ENCODE results near the gene TSNAX. TPM values are rescaled to one million over a fixed set of nuclear protein-coding genes. Genes with fewer than 3 reads are reported as not detected.

Gene TSNAX
- polyA plus RNA-seq, 1 of the 3 experiments (the other 2 are of a cell fraction): 15.7 TPM

DNA sequence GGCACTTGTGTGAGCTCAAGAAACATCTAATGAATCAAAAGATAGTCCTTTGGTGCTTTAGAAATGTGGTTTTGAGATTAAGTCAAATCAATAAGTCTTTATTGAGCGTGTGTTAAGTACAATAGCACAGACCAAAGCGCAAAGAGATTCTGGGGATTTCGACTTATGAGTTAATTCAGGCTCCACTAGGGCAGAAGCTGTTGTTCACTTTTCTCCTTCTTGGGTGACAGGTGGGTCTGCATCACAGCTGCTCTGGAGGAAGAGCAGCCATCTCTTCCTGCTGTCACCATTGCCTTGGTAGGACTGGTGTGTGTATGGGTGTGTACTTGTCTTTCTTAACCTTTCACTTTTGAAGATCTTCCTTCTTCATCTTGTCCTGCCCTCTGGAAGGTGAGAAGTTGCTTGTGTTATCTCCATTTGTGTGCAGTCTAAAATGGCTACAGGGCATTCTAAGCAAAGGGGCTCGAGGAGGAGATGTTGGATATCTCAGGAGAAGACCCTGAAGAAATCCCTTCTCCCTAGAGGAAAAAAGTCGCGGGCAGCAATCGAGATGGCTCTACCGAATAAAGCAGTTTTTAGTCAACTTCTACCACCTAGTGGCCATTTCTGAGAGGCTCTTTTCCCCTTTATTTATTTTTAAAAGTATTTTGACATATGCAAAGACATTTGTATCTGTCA is 75.3 kb downstream of the TSNAX start (continued):
- TF ChIP-seq, protein P1, sequence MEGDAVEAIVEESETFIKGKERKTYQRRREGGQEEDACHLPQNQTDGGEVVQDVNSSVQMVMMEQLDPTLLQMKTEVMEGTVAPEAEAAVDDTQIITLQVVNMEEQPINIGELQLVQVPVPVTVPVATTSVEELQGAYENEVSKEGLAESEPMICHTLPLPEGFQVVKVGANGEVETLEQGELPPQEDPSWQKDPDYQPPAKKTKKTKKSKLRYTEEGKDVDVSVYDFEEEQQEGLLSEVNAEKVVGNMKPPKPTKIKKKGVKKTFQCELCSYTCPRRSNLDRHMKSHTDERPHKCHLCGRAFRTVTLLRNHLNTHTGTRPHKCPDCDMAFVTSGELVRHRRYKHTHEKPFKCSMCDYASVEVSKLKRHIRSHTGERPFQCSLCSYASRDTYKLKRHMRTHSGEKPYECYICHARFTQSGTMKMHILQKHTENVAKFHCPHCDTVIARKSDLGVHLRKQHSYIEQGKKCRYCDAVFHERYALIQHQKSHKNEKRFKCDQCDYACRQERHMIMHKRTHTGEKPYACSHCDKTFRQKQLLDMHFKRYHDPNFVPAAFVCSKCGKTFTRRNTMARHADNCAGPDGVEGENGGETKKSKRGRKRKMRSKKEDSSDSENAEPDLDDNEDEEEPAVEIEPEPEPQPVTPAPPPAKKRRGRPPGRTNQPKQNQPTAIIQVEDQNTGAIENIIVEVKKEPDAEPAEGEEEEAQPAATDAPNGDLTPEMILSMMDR (IDR thresholded peaks at IDR 0.05): peak; percentile 91
- no peak for TF ChIP-seq TAF1 (IDR thresholded peaks at IDR 0.05; ENCODE audit: borderline replicate concordance, low read depth, low read length)
- TF ChIP-seq MXI1 (IDR thresholded peaks at IDR 0.05; ENCODE audit: low read depth, low read length): no peak
- no peak for TF ChIP-seq RFX5 (IDR thresholded peaks at IDR 0.05; ENCODE audit: low read length)
- TF ChIP-seq NFIC (IDR thresholded peaks at IDR 0.05; ENCODE audit: borderline replicate concordance): no peak
- no peak for TF ChIP-seq TCF12 (IDR thresholded peaks at IDR 0.05)
- TF ChIP-seq RAD21 (IDR thresholded peaks at IDR 0.05; ENCODE audit: low read length): peak; percentile 89

DNA sequence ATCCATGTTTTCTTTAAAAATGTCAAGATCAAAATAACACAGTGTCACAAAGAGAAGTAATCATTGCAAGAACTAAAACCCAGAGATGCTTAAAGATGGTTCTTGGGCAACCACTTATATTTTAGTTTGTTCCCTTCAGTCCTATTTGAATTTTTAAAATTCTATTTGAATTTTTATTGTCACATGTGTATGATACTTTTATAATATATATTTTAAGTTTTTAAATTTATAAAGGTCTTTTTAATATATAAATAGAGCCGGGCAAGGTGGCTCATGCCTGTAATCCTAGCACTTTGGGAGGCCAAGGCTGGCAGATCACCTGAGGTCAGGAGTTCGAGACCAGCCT is 75.8 kb downstream of the TSNAX start:
- no peak for TF ChIP-seq MEF2A (IDR thresholded peaks at IDR 0.05; ENCODE audit: borderline replicate concordance, low read depth)
- TF ChIP-seq USF2 (IDR thresholded peaks at IDR 0.05; ENCODE audit: borderline replicate concordance, low read depth, low read length): no peak
- TF ChIP-seq, protein P2, sequence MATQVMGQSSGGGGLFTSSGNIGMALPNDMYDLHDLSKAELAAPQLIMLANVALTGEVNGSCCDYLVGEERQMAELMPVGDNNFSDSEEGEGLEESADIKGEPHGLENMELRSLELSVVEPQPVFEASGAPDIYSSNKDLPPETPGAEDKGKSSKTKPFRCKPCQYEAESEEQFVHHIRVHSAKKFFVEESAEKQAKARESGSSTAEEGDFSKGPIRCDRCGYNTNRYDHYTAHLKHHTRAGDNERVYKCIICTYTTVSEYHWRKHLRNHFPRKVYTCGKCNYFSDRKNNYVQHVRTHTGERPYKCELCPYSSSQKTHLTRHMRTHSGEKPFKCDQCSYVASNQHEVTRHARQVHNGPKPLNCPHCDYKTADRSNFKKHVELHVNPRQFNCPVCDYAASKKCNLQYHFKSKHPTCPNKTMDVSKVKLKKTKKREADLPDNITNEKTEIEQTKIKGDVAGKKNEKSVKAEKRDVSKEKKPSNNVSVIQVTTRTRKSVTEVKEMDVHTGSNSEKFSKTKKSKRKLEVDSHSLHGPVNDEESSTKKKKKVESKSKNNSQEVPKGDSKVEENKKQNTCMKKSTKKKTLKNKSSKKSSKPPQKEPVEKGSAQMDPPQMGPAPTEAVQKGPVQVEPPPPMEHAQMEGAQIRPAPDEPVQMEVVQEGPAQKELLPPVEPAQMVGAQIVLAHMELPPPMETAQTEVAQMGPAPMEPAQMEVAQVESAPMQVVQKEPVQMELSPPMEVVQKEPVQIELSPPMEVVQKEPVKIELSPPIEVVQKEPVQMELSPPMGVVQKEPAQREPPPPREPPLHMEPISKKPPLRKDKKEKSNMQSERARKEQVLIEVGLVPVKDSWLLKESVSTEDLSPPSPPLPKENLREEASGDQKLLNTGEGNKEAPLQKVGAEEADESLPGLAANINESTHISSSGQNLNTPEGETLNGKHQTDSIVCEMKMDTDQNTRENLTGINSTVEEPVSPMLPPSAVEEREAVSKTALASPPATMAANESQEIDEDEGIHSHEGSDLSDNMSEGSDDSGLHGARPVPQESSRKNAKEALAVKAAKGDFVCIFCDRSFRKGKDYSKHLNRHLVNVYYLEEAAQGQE (IDR thresholded peaks at IDR 0.05; ENCODE audit: low read depth, low read length): no peak
- no peak for TF ChIP-seq EP300 (IDR thresholded peaks at IDR 0.05; ENCODE audit: borderline replicate concordance in 1 of 2, low read depth in 1 of 2, low read length in 1 of 2)
- no peak for TF ChIP-seq SIN3A (IDR thresholded peaks at IDR 0.05; ENCODE audit: borderline replicate concordance, low read depth, low read length)
- TF ChIP-seq MXI1 (IDR thresholded peaks at IDR 0.05; ENCODE audit: low read depth, low read length): no peak
- TF ChIP-seq USF1 (IDR thresholded peaks at IDR 0.05; ENCODE audit: borderline replicate concordance, low read depth): no peak
- TF ChIP-seq RAD21 (IDR thresholded peaks at IDR 0.05; ENCODE audit: low read length): no peak
- TF ChIP-seq POLR2AphosphoS5 (IDR thresholded peaks at IDR 0.05; ENCODE audit: low read depth, low read length): no peak
- TF ChIP-seq FOXM1 (IDR thresholded peaks at IDR 0.05; ENCODE audit: low read depth): no peak
- no peak overlapping the region for H3K27ac ChIP-seq (ENCODE audit: low read depth in 2 of 2, low read length in 1 of 2)

More for the DNA sequence above, 75.8 kb downstream of the TSNAX start:
- no peaks in the 10 kb centered on the region; the same call in 1 of the 2 replicates for H3K79me2 ChIP-seq (ENCODE audit: insufficient read depth)
- H3K4me3 ChIP-seq (ENCODE audit: low read depth in 2 of 2, low read length in 1 of 2): peak overlapping the region in 1 of 2 experiments; percentile 58; a peak in 1 of 4 replicates
- H3K9ac ChIP-seq: no peak overlapping the region
- DNase-seq: no peak
- 51% methylated on average over 2 of the region's 2 CpGs for WGBS (ENCODE audit: low lambda C conversion rate)
- H3K4me2 ChIP-seq: no peak overlapping the region; the same call in 1 of the 2 replicates
- no peaks in the 10 kb centered on the region for H3K36me3 ChIP-seq (replicated peaks in 1 of 2; ENCODE audit: control insufficient read depth in 1 of 2, insufficient read depth in 2 of 2, low read length in 1 of 2)
- H4K20me1 ChIP-seq (ENCODE audit: insufficient read depth): no peaks in the 10 kb centered on the region
- no peaks in the 10 kb centered on the region for H3K27me3 ChIP-seq (ENCODE audit: insufficient read depth)
- H2AFZ ChIP-seq (ENCODE audit: low read depth): no peak overlapping the region; the same call in 1 of the 2 replicates
- POLR2A ChIA-PET: no interaction called here
- no peaks in the 10 kb centered on the region for H3K9me3 ChIP-seq
- peaks cover 22 to 25% of the 10 kb centered on the region in 2 experiments for H3K4me1 ChIP-seq (ENCODE audit: control insufficient read depth in 1 of 2, insufficient read depth in 2 of 2, low read depth in 1 of 2, low read length in 1 of 2)
- CTCF ChIA-PET: interaction anchor here (0.7 to 1.4 kb wide), 5 partner anchors 244 to 294 kb away, joined by 3 to 7 read pairs (median 3); no protein-coding TSS in a partner anchor
- peaks cover 22% of the 10 kb centered on the region for H3F3A ChIP-seq (replicated peaks; ENCODE audit: insufficient read depth)
- no peaks in the 10 kb centered on the region for H3K9me2 ChIP-seq
